GM19372 (cell line): ENCODE data around the gene CACNA1D.

Source experiments
- ATAC-seq: cut with Tn5 transposase; IDR thresholded peaks from one replicate; pipeline ENCODE4 v1.9.1; 2021; ENCODE audit warnings: mild to moderate bottlenecking, low read depth, moderate library complexity; ENCODE audit not compliant: unreplicated experiment

The CACNA1D gene

GRCh38 chr3:53858096-53858741 is 363.8 kb downstream of the CACNA1D start:
- no peak for ATAC-seq

GRCh38 chr3:53859178-53859577 is 364.8 kb downstream of the CACNA1D start:
- ATAC-seq = no peak

DNA sequence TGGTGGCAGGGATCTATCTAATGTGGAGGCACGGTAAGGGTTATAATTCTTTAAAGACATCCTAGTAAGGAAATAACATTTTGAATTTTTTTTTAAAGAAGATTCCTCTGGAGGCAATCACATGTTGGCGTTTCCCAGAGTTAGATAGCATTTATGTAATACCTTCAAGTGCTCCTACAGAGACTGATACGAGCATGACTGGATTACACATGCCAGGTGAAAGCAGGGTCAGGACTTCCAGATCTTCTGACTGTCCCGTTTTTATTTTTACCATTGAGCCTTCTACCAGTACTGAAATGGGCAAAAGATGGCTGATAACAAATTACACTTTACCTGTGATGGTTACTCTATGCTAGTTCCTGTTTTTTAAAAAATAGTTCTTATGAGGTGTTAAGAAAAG is 365.8 kb downstream of the CACNA1D start:
- no peak for ATAC-seq

DNA sequence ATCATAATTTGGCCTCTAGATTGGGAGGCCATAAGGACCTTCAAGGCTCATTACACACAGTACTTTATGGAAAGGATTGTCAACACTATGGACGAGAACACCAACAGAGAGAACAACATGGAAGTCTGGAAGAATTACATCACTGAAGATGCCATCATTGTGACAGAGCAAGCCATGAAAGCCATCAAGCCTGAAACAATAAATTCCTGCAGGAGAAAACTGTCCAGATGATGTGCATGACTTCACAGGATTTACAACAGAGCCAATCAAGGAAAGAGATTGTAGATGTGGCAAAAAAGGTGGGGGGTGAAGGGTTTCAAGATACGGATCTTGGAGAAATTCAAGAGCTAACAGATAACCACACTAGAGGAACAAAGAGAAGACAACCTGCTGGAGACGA is 367.8 kb downstream of the CACNA1D start:
- ATAC-seq = no peak

GRCh38 chr3:53863145-53863544 is 368.7 kb downstream of the CACNA1D start:
- no peak for ATAC-seq
